GM12865 (cell line): ENCODE data around the gene CENPP.

Experiments
- DNase-seq: peaks from one replicate; pipeline ENCODE4 v3.0.0; 2010; ENCODE audit warnings: low read depth
- H3K4me3 ChIP-seq: 2 replicates; pipeline ENCODE4 v1.5.1; 2011; ENCODE audit warnings: mild to moderate bottlenecking, low read depth, low read length, control low read depth
- TF ChIP-seq, protein P1 (sequence below): IDR thresholded peaks from 2 replicates; pipeline ENCODE4 v1.5.1; 2011; ENCODE audit warnings: low read length, control low read depth, low read depth, inconsistent platforms; ENCODE audit not compliant: insufficient read depth; ENCODE audit errors: missing control alignments

Gene CENPP

DNA sequence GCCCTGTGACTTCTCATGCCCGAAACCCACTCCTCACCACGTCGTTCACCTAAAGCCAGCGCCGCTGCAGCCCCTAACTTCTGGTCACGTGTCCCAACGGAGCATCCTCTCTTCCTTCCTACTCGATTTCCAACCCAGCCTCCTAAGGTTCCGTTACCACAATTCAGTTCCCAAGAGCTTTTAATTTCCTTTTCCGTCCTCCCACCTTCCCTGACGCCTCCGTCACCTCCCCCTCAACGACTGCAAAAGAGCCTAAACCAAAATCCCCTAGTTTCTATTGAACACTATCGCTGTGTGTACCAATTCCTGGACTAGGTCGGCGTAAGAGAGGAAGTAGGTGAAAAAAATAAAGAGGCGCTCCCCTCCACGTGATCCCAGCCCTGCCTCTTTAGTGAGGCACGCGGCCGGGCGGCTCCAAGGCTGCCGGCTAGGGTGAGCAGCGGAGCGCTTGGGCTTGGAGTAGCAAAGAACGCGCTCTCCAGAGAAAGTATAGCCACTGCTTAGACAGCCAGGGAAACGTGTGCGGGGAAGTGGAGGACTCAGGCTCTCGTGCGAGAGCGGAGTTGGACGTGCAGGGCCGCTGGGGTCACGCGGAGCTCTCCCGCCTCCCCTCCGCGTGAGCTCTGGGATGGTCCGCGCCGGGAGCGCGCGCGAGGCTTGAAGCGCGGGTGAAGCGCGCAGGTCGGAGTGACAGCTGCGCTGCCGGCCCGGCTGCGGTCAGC lies at the start of gene CENPP, which contains the start of gene NOL8:
CENPP (plus strand) TSS at position 685 of the 722 bp plus-strand sequence.
NOL8 (minus strand) TSS at position 82 of the 722 bp plus-strand sequence. CDS start 1,189 bp downstream, outside the sequence.
- H3K4me3 ChIP-seq = peak within 1 kb of the TSS; percentile 93
- TF ChIP-seq, protein P1, sequence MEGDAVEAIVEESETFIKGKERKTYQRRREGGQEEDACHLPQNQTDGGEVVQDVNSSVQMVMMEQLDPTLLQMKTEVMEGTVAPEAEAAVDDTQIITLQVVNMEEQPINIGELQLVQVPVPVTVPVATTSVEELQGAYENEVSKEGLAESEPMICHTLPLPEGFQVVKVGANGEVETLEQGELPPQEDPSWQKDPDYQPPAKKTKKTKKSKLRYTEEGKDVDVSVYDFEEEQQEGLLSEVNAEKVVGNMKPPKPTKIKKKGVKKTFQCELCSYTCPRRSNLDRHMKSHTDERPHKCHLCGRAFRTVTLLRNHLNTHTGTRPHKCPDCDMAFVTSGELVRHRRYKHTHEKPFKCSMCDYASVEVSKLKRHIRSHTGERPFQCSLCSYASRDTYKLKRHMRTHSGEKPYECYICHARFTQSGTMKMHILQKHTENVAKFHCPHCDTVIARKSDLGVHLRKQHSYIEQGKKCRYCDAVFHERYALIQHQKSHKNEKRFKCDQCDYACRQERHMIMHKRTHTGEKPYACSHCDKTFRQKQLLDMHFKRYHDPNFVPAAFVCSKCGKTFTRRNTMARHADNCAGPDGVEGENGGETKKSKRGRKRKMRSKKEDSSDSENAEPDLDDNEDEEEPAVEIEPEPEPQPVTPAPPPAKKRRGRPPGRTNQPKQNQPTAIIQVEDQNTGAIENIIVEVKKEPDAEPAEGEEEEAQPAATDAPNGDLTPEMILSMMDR = no peak
- peak; percentile 91 for DNase-seq

DNA sequence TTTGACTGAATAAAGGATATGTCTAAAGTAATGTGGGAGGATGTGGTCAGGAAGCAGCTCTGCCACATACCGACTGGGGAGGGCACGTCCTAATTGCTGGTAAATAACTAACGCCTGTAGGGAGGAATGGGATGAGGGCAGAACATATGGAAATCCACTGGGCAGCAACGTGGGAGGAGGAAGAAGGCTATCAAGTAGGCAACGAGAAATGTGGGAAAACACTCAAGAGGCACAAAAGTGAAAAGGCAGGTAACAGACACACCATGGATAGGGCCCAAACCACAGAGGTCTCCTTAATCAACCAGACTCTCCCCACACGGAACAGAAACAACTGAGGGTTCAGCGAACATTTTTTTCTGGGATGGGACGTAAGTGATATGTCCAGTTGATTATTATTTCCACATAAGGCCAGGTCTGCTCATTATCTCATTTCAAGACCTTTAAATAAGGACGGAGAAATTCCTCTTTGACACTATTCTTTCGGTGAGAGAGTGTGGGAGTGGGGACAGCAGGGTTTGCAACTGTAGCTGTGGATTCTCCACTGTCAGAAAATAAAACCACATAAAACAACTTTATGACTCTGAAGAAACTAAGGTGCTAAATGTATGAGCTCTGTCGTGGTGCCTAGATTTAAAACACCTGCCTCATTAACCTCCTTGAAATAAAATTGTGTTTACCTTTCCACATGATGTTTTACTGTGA lies 49.3 kb upstream of the CENPP start:
- DNase-seq = no peak
- TF ChIP-seq, protein P1 = no peak
- H3K4me3 ChIP-seq = no peak overlapping the region

DNA sequence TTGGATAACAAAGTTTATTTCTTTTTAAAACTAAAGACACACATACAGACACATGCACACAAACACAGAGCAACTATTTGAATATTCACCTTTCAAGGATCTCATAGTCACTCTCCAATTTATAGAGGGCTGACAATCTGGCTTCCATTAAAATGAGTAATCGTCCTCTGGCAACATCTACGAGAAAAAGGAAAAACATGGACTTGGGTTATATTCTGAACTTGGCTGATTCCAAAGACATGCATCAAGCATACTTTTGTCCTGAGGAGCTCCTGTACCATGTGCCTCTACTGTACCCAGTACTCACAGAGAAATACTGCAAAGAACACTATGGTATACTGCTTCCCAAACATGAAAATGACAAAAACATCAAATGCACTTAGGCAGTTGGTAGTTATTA lies 47.6 kb upstream of the CENPP start:
- DNase-seq = no peak
- TF ChIP-seq, protein P1 = no peak
- H3K4me3 ChIP-seq = no peak overlapping the region

DNA sequence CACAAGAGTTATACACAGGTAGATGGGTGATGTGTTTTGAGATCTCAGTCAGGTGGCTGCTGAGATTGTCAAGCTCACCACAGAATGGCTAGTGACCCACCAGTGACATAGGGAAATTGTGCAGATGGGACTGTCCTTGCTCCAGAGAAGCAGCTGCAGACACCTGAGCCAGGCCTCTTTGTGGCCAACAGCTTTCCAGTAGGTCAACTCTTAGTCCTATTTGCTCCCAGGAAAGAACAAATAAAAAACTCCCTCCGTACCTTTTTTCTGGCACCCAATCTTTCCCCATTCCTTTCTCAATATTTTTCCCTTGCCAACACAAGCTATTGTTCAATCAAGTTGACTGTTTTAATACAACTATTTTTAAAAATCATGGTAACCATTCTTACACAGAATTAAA lies 46.5 kb upstream of the CENPP start:
- TF ChIP-seq, protein P1 = no peak
- H3K4me3 ChIP-seq = no peak overlapping the region
- no peak for DNase-seq

DNA sequence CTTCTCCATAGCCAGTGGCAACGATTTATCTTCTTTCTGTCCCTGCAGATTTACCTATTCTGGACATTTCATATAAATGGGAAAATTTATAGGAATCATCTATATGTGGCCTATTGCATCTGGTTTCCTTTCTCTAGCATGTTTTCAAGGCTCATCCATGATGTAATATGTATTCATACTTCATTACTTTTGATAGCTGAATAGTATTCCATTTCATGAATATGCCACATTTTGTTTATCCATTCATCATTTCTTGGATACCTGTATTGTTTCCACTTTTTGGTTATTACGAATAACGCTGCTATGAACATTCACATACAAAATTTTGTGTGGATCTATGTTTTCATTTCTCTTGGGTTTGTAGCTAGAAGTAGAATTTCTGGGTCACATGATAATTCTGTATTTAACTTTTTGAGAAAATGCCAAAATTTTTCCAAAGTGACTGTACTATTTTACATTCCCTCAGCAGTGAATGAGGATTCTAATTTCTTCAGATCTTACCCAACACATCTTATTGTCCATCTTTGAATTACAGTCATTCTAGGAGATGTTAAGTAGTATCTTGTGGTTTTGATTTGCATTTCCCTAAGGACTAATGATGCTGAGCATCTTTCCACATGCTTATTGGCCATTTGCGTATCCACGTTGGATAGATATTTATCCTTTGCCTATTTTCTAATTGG lies 35.9 kb upstream of the CENPP start:
- no peak for DNase-seq
- no peak overlapping the region for H3K4me3 ChIP-seq

DNA sequence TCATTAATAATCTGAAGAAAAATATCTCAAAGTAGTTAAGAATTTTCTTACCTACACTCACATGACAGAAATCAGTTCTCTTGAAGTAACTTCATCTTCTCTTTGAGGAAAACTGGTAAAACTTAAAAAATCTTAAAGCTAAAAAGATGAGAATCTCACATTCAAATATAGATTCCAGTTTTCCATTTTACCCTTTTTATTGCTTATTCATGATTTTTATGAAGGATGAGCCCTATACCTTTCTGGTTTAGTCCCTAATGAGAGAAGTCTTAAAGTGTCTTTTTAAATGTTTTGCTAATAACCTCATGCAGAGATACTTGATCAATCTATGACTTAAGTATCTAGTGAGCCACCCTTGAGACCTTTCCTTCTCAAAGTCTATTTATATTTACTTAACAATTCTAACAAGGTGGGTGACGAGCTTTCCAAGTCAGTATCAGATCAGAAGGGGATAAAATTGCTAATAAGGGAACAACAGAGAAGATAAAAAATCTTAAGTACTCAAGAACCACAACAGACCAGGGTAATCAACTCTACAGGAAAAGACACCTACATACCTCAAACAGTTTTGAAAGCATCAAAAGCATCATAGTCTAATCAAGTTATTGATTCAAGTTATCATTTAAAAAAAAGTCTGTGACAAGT lies 34.8 kb upstream of the CENPP start:
- TF ChIP-seq, protein P1 = no peak
- no peak for DNase-seq
- no peak overlapping the region for H3K4me3 ChIP-seq

More for the DNA sequence above, 35.9 kb upstream of the CENPP start:
- TF ChIP-seq, protein P1 = no peak
